Epidermal melanocyte (primary cell): ENCODE results near the gene LSM4.

Experiments
- DNase-seq: peaks from one replicate; pipeline ENCODE4 v3.0.0; 2011; ENCODE audit warnings: low spot score; ENCODE audit not compliant: insufficient read length

Gene LSM4

DNA sequence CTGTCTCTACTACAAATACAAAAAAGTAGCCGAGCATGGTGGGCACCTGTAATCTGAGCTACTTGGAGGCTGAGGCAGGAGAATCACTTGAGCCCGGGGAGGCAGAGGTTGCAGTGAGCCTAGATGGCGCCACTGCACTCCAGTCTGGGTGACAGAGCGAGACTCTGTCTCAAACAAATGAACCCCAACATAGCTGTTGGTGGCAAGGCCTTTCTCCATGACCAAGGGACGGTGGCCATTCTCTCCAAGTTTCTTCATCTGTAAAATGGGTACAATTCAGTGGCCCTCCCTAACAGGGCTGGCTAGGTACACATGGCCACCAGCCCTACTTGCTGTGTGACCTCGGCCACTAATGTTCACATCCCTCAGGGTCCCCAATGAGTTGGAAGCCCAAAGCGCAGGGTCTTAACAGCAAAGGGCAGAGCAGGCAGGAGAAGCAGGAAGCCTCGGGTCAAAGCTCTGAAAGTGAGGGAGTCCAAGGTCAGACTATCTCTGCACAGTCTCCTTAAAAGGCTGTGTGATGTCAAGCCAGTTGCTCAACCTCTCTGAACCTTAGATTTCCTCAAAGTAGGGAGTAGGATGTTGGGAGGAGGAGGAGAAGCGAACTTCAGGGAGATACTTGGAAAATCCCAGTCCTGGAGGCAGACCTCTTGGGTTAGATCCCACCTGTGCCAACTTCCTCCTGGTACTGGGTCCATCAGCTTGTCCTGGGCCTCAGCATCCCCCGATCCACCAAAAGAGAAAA lies 44.2 kb downstream of the LSM4 start:
- DNase-seq = peak; percentile 11

DNA sequence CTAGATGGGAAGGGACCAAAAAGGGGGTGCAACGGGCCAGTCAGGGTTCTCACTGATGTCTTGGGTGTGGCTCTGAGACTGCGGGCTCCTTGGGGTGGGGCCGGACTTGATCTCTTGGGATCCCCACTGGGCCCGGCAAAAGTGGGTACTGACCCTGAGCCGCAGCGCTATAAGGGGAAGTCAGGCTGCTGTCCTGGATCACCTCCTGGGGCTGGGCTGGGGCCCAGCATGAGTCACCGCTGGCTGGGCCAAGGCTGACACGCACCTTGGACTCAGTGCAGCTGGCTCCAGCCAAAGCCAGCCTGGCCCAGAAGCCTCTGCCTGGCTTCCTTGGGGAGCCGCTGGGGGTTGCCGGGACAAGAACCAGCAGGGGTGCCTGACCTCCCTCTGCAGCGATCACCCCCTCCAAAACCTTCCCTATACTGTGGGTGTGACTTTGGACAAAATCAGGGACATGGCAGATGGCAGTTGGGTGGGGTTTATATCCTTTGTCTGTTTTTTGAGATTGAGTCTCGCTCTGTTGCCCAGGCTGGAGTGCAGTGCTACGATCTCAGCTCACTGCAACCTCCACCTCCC lies 48.0 kb downstream of the LSM4 start:
- peak; percentile 50 for DNase-seq

DNA sequence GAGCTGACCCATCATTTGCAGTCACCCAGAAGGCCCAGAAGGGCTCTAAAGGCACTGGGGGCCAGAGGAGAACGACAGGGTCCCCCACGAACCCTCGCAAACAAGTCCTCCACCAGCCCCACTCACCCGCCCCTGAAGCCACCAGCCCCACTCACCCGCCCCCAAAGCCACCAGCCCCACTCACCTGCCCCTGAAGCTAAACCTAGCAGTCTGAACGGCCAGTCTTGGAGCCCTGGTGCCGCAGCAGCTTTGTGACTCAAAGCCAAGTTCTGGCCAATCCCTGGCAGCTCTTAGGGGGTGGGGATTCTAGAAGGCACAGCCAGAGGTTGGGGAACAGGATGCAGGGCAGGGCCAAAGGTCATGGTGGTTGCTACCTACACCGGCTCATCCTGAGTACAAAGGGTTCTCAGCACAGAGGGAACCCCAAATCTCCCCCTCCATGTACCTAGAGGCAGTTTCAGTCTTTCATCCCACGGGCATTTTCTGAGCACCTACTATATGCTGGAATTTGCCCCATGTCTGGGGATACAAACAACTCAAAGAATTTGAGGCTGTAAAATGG lies 48.6 kb downstream of the LSM4 start, which contains the start of gene IQCN:
IQCN (minus strand) TSS at position 234 of the 562 bp plus-strand sequence. CDS start 4,974 bp downstream, outside the sequence.
- DNase-seq = no peak

DNA sequence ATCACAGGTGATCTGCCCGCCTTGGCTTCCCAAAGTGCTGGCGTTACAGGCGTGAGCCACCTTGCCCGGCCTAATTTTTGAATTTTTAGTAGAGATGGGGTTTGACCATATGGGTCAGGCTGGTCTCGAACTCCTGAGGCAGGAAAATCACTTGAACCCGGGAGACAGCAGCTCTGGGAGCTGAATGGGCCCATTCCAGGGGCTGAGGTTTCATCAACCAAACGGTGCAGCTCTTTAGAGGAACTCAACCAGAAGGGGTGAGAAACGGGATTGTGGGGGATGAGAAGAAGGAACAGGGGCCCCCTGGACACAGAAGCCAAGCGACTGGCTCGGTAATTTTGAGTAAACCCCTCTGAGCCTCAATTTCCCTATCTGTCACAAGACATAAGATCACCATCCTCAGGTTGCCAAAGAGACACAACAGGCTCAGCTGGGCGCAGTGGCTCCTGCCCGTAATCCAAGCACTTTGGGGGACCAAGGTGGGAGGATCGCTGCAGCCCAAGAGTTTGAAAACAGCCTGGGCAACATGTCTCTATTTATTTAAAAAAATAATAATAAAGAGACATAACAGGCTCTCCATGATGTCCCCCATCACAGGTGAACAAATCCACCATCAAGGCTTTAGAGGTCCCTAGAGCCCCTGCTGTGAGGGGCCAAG lies 49.2 kb downstream of the LSM4 start:
- DNase-seq = no peak

DNA sequence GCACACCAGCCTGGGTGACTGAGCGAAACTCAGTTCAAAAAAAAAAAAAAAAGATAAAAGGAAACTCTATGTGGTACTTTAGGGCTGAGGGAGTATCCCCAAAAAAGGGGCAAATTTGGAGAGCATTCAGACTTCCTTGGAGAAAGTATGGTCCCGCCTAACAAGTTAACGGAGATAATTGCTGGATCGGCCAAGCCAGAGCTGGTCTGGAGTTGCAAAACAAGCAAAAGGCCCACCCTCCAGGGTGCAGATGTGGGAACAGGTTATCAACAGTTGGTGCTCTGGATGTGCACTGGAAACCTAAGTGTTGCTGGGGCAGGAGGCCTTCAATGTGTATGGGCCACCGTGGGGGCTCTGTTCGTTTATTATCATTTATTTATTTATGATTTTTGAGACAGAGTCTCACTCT lies 51.4 kb downstream of the LSM4 start:
- no peak for DNase-seq

DNA sequence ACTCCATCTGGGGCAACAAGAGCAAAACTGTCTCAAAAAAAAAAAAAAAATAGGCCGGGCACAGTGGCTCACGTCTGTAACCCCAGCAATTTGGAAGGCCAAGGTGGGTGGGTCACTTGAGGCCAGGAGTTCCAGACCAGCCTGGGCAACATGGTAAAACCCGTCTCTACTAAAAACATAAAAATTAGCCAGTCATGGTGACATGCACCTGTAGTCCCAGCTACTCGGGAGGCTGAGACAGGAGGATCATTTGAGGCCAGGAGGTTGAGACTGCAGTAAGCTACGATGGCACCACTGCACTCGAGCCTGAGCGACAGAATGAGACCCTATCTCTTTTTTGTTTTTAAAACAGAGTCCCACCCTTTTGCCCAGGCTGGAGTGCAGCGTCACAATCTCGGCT lies 52.5 kb downstream of the LSM4 start:
- DNase-seq = no peak

DNA sequence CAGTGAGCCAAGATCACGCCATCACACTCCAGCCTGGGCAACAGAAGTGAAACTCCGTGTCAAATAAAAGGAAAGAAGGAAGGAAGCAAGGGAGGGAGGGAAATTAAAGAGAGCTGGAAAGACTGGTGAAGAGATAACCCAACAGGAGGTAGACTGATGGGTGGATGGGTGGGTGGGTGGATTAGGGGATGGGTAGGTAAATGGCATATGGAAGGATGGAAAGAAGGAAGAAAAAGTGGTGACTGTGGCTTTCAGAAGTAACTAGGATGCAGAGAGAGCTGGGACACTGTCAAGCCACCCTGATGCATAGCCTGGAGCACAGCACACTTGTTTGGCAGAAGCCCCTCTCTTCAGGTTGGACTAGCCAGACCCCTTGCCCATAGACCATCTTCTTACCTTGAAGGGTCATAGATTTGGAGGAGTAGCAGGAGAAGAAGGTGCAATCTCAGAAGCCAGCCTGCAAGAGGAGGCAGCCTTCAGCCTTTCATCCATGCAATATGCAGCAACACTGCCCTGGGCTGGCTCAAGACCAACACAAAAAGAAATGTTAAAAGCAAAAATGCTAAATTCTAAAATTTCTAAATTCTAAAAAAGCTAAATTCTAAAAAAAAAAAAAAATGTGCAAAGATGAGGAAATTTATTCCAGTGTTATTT lies 53.7 kb downstream of the LSM4 start:
- no peak for DNase-seq

DNA sequence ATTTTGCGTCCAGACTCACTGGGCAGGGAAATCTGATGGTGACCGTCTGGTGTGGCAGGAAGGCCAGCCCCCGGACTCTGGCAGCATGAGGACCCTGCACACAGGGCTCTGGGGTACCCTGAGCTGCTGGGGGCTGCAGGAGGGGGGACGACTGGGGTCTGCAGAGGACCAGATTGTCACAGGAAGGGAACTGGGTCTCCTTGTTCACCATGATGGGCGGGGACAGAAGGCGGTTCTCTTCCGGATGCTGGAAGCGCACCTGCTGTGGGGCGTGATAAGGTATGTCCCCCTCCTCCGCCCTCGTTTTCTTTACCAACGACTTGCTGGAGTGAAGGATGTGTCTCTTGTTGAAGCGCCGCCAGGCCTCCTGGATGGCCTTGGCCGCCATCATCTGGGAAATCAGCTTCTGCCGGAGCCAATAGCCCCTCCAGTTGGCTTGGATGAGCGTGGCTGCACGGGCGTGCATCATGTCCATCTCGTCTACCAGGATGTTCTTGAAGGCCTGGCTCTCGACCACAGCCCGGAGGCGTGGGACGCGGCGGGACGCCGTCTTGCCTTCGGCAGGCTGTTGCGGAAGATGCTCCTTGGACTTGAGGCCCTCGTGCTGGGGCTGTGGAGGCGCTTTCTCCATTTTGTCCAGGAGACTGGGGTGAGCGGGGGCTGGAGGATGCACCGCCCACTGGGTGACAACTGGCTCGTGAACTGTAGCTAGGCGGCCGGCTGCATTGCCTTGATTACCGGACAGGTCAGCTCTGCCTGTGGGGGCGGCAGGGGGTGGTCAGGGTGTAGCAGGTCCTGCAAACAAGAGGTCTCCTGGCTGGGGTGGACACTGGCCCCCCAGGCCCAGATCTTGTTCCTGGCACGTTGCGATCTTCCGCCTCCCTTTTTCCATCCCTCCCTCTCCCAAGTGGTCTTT lies 55.8 kb downstream of the LSM4 start:
- no peak for DNase-seq

DNA sequence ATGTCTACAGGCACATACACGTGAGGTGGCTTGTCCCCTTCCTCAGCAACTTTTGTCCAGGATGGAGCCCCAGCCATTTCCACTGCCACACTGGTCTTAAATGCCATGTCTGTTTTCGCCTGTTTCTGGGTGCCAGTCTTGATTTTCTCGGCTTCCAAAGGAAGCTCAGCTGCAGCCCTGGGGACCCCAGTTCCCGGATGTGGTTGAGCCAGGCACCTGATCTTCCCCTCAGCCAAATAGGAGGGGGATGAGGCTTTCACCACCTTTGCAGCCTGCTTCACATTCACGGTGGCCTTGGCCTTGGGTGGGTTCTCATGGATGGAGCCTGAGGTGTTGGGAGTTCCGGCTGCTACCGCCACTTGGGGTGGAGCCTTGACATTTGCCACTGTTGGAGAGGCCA lies 57.3 kb downstream of the LSM4 start:
- DNase-seq = no peak

DNA sequence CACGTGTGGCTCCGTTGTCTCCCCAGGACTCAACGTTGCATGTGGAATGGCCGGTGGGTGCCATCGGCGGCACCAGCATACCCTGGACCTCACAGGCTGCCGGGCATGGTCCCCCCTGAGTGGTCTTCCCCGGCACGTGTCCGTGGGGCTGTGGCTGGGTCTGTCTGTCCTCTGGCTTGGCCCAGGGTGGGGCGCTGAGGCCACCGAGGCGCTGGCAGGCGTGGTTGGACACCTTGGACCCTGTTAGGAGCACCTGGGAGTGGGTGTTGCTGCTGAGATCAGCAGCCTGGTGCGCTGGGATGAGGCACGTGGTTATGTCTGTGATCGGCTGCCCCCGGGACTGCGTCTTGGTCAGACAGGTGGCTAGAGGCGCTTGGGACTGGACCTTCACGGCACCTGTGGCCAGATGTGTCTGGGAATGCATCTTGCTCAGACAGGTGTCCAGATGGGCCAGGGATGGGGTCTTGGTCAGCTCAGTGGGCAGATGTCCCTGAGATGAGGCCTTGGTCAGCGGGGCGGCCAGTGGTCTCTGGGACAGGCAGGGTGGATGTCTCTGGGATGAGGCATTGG lies 57.8 kb downstream of the LSM4 start:
- DNase-seq = no peak

DNA sequence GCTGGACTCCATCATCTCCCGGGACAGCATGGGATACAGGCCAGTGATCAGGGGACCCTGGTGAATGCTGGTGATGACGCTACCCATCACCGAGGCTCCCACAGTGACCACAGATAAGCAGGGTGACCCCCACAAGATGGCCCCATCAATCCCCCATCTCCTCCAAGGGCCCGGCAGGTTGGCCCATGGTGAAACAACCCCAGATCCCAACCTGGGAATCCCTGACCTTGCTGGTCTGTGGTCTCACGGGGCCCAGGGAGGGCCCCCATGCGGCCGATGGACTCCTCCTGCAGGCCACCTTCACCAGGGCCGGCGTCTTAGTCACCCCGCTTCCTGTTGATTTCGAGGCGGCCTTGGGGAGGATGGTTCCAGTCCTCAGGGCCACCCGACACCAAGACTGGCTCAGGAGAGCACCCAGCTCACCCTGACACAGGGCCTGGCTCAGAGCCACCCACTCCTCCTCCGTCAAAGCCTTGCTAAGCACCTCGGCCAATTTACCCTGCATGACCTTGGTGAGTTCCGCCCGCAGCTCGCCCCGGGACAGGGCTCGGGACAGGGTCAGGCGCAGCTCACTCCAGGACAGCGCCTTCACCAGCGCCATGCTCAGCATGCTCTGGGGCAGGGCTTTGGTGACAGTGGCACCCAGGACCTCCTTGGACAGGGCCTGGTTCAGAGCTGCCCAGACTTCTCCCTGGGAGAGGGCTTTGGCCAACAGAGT lies 58.6 kb downstream of the LSM4 start:
- no peak for DNase-seq

DNA sequence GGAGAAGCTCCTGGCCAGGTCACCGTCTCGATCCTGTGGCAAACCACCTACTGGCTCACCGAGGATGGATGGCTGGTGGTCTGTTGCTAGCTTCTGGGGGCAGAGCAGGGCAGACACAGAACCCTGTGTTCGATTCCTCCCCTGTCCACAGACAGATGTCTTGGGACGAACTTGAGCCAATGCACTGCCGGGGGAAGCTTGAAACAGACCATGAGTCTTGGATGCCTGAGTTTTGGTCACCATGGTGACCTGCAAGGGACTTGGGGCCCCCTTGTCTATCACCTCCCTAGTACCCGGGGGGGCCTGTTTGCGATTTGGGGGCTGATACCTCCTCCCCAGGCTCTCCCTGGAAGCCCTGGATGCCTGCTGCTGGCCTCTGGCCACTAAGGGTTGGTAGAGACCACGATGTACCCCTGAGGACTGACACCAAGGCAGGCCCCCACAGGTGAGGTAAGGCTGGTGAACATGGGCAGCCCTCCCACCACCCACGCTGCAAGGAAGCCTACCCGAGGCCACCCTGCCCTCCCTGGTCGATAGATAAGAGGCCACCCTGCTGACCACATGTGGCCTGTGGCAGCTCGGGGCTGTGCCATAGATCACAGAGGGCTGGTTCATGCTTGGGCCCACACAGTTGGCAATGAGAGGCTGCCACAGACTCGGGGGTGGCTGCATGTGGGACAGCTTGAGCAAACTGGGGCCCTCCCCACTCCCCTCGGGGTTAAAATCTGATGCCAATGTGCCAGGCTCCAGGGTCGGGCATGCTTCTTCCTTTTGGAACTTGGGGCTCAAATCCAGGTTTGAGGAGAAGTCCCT lies 59.3 kb downstream of the LSM4 start:
- DNase-seq = no peak

DNA sequence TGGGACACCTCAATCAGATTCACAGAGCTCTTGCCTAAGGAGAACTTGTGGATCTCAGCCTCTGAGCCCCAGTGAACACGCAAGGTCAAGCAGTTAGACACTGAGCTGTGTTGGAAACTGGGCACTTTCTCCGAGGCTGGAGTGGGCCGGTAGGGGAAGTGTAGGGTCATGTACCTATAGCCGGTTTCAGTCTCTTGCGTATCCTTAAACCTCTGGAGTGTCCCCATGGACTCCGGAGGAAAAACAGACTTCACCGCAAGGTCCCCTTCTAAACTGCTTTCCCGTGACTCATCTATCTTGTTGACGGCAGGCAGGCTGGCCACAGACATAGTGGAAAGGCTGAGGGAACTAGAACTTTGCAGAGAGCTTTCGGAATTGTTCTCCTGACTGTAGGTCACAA lies 60.0 kb downstream of the LSM4 start:
- no peak for DNase-seq

DNA sequence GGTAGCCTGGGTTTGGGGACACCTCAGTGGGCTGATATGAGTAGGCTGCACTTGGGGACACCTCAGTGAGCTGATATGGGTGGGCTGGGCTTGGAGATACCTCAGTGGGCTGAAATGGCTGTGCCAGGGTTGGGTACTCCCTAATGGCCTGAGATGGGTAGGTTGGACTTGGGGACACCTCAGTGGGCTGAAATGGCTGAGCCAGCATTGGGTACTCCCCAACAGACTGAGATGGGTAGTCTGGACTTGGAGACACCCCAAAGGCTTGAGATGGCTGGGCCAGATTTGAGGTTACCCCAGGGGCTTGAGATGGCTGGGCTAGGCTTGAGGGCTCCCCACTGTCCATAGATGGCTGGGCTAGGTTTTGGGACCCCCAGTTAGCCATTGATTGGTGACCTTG lies 60.7 kb downstream of the LSM4 start:
- DNase-seq = no peak

DNA sequence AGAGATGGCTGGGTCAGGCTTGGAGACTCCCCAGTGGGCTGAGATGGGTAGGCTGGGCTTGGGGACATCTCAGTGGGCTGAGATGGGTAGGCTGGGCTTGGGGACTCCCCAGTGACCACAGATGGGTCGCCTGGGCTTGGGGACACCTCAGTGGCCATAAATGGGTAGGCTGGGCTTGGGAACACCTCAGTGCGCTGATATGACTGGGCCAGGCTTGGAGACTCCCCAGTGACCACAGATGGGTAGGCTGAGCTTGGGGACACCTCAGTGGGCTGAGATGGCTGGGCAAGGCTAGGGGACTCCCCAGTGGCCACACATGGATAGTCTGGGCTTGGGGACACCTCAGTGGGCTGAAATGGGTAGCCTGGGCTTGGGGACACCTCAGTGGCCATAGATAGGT lies 61.4 kb downstream of the LSM4 start:
- DNase-seq = no peak

DNA sequence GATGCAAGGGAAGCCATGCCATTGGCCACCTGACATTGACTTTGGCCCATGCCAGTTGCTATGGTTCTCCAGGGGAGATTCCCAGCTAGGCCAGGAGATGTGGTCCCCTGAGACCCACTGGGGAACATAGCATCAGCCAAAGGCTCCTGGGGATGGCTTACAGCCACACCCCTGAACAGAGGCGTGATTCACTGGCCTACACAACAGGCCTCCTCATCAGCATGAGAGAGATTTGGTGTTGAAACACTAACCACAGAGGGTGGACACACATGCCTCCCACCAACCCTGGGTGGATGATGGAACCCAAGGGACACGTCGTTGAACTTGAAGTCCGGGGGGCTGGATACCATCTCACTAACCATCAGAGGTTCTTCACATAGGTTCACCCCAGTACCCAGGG lies 63.0 kb downstream of the LSM4 start:
- DNase-seq = no peak

DNA sequence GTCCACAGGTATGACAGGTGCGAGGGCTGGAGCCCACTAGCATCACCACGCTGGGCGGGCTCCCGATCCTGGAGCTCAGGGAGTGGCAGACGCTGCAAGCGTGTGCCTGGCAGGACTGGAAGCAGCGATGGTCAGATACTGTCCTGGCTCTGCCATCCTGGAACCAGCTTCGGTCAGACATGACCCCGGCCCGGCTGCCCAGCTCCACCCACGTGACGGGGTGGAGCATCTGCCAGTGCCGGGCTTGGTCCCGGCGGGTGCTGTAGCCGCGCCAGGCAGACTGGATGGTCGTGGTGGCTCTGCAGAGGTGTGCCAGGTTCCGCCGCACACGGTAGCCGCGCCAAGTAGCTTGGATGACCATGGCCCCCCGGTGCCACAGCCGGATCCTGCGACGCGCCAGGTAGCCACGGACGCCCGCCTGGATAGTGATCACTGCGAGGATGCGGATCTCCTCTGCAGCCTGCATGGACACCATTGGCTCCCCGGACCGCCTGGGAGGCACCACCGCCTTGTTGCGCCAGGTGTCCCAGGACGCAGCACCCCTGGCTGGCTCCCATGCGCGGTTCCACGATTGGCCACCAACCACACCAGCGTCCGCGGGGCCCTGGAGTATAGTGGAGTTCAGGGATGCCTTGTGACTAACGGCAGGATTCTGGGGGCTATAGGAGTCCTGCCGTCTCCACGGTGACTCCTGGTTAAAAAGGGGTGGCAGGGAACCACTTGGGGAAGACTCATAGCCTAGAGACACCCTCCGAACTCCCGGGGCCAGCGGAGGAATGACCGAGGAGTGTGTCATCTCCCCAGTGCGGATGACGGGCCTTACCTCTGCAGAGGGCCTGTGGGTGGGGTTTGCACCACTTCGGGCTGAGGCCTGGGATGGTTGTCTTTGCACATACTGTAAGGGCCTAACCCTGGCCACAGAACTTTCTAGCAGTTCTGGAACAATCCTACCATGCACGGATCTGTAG lies 65.1 kb downstream of the LSM4 start:
- DNase-seq = no peak
